MM.1S (cell line): ENCODE measurements around the gene POLN.

ENCODE experiments used
- CTCF ChIP-seq: fragments of 300-600 bp; sonication (generic); IDR thresholded peaks from 2 replicates; pipeline ENCODE4 v1.5.1; 2016; ENCODE audit warnings: antibody characterized with exemption, low read length, mixed read lengths
- EZH2 ChIP-seq: fragments of 300-600 bp; sonication (generic); optimal IDR thresholded peaks from 2 replicates; pipeline ENCODE3; 2017; ENCODE audit warnings: low read depth, mild to moderate bottlenecking, antibody characterized with exemption, low read length, mixed read lengths

DNA sequence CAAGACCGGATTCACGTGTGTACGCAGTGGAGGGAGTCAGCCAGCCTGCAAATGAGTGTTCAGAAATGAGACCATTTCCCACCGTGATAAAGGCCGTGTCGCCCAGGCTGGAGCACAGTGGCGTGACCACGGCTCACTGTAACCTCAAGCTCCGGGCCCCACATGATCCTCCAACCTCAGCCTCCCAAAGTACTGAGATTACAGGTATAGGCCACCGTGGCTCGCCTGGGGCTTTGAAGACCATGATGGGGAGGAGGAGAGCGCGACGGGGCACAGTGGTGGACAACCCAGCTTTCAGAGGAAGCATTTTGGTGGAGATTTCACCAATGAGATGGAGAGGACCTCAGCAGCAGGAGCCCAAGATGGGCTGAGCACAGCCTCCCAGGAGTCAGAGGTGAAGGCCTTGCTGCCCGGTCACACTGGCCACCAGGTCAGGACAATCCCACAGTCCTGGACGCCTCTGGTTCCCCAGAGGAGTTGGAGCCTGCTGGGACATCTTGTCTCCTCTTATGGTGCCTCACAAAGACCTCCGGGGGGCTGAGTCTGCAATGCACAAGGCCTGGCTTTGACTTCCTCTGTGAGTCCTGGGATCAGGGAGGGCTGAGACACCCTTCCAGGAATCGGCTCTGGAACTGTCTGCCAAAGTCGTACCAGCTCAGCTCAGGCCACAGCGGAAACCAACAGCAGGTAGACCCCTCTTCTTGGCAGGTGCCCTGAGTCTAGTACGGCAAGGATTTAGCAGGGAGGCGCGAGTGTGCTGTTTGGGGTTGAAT lies 42.4 kb upstream of the POLN start:
- TF ChIP-seq CTCF (no peak), EZH2 (no peak)
